ENCODE data around the gene CEP152.
"Not testable (repeated sequence)": the region's sequence is repeated elsewhere in the genome, so short reads cannot be mapped to it uniquely, and the experiment has no call there.

The CEP152 gene, protein sequence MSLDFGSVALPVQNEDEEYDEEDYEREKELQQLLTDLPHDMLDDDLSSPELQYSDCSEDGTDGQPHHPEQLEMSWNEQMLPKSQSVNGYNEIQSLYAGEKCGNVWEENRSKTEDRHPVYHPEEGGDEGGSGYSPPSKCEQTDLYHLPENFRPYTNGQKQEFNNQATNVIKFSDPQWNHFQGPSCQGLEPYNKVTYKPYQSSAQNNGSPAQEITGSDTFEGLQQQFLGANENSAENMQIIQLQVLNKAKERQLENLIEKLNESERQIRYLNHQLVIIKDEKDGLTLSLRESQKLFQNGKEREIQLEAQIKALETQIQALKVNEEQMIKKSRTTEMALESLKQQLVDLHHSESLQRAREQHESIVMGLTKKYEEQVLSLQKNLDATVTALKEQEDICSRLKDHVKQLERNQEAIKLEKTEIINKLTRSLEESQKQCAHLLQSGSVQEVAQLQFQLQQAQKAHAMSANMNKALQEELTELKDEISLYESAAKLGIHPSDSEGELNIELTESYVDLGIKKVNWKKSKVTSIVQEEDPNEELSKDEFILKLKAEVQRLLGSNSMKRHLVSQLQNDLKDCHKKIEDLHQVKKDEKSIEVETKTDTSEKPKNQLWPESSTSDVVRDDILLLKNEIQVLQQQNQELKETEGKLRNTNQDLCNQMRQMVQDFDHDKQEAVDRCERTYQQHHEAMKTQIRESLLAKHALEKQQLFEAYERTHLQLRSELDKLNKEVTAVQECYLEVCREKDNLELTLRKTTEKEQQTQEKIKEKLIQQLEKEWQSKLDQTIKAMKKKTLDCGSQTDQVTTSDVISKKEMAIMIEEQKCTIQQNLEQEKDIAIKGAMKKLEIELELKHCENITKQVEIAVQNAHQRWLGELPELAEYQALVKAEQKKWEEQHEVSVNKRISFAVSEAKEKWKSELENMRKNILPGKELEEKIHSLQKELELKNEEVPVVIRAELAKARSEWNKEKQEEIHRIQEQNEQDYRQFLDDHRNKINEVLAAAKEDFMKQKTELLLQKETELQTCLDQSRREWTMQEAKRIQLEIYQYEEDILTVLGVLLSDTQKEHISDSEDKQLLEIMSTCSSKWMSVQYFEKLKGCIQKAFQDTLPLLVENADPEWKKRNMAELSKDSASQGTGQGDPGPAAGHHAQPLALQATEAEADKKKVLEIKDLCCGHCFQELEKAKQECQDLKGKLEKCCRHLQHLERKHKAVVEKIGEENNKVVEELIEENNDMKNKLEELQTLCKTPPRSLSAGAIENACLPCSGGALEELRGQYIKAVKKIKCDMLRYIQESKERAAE (N-terminal part only)

GRCh38 chr15:48810414-48811324, at the start of gene CEP152:
CEP152 (minus strand) TSS chr15:48811069; CDS start chr15:48805649, 5,420 bp downstream.
- DNase-seq (ENCODE audit: low spot score): peak; percentile 88
- TF ChIP-seq CTCF (IDR thresholded peaks at IDR 0.05; ENCODE audit: extremely low read depth, missing control alignments): no peak

DNA sequence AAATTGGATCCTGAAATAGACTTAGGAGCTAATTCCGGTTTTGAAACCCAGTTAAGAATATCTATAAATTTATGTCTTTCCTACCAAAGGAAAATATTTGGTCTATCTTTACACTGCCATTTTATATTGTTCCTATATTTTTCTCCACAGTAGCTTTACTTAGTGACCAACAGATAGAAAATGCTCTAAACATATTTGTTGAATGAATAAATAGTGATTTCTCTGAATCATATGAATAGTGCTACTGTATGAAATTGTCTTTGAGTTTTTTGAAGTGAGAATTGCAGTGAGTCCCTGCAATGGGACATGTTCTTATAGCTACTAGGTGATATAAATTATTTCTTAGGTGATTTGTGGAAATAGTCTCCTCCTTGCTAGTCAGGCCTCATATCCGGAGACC, 48.6 kb upstream of the CEP152 start:
- no peak for TF ChIP-seq CTCF (IDR thresholded peaks at IDR 0.05; ENCODE audit: extremely low read depth, missing control alignments)
- DNase-seq (ENCODE audit: low spot score): no peak

DNA sequence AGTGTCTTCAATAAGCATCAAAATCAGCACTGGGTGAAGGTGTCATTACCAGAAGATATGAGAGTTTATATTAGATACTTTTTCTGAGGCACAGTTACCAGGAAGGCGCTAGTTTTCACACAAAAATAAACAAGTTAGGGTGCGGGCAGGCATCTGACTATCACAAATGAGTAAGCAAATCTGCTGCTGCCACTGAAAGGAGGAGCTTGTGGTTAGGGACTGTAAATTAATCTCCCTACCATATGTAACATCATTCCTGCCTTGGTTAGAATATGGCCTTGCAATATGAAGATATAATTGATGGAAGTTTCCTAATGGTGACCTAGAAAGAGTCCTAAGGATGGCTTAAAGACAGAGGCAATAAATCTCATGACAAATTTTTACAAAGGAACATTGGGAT, 47.5 kb upstream of the CEP152 start:
- no peak for TF ChIP-seq CTCF (IDR thresholded peaks at IDR 0.05; ENCODE audit: extremely low read depth, missing control alignments)
- DNase-seq (ENCODE audit: low spot score): no peak

- DNase-seq (ENCODE audit: low spot score): no peak
- TF ChIP-seq CTCF (IDR thresholded peaks at IDR 0.05; ENCODE audit: extremely low read depth, missing control alignments): no peak
These were observed 46.1 kb upstream of the CEP152 start for GRCh38 chr15:48856942-48857341.

GRCh38 chr15:48855501-48856440, 44.9 kb upstream of the CEP152 start:
- no peak for DNase-seq (ENCODE audit: low spot score)
- no peak for TF ChIP-seq CTCF (IDR thresholded peaks at IDR 0.05; ENCODE audit: extremely low read depth, missing control alignments)

GRCh38 chr15:48854434-48854833, 43.6 kb upstream of the CEP152 start:
- DNase-seq (ENCODE audit: low spot score): not testable (repeated sequence)
